Measurements from ENCODE around the gene USF3. TPM values are rescaled to one million over a fixed set of nuclear protein-coding genes. Genes with fewer than 3 reads are reported as not detected.

USF3 gene
- total and polyA plus RNA-seq, 5 donors from 2014 or later, result 3.1 to 32.8 (median 3.6) TPM

DNA sequence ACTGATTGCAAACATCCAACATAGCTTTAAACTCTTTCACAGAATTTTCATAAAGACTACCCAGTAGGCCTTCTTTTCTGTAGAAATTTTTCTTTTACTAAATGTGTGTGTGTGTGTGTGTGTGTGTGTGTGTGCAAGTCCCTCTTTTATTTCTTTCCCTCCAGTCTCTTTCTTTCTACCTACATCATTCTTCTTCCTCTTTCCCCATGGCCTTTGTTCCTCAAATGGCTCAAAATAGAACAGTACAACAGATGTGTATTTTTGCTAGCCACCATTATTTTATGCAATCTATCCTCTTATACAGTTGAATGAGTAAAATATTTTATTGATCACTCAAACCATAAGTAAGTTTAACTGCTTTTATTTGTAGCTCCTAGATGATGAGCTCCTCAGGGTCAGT, 76.4 kb downstream of the USF3 start:
- no peak overlapping the region for H3K27ac ChIP-seq (ENCODE audit: insufficient read depth, low read length, poor library complexity, severe bottlenecking)

DNA sequence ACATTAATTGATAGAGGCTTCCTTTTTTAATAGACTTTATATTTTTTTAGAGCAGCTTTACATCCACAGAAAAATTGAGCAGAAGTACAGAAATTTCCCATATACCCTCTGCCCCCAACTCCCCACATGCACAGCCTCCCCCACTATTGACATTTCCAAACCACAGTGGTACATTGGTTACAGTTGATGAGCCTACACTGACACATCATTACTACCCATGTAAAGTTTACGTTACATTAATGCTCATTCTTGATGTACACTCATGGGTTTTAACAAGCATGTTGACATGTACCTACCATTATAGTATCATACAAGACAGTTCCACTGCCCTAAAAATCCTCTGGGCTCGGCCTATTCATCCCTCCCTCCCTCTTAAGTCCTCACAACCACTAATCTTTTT, 78.7 kb downstream of the USF3 start:
- no peaks in the 10 kb centered on the region for H3K27me3 Mint-ChIP-seq
- ATAC-seq (ENCODE audit: low read depth in 2 of 2), result no peak
- H3K27ac Mint-ChIP-seq, result no peak overlapping the region
- no peaks in the 10 kb centered on the region for H3K4me1 ChIP-seq (ENCODE audit: control insufficient read depth, insufficient read depth, low read length, poor library complexity, severe bottlenecking)
- H3K9me3 Mint-ChIP-seq, result no peaks in the 10 kb centered on the region
- no peak overlapping the region for H3K4me3 ChIP-seq (ENCODE audit: low read depth, low read length)
- H3K27ac ChIP-seq (ENCODE audit: insufficient read depth, low read length, poor library complexity, severe bottlenecking), result no peak overlapping the region
- no peaks in the 10 kb centered on the region for H3K9me3 ChIP-seq (ENCODE audit: control insufficient read depth in 2 of 2, low read length in 2 of 2)
- H3K4me3 Mint-ChIP-seq, result no peak overlapping the region
- no peaks in the 10 kb centered on the region for H3K27me3 ChIP-seq (ENCODE audit: control insufficient read depth, insufficient read depth, low read length)
- peaks cover 74% of the 10 kb centered on the region for H3K36me3 ChIP-seq (ENCODE audit: control insufficient read depth, insufficient read depth, low read length)
- DNase-seq, result no peak
- H3K4me1 Mint-ChIP-seq, result no peaks in the 10 kb centered on the region
- peaks cover 43% of the 10 kb centered on the region for H3K36me3 Mint-ChIP-seq

More for the DNA sequence above, 76.4 kb downstream of the USF3 start:
- Histone ChIP-seq H3K27me3 (ENCODE audit: control insufficient read depth, insufficient read depth, low read length) (no peaks in the 10 kb centered on the region), H3K4me3 (ENCODE audit: low read depth, low read length) (no peak overlapping the region), H3K36me3 (ENCODE audit: control insufficient read depth, insufficient read depth, low read length) (peaks cover 73% of the 10 kb centered on the region), H3K9me3 (ENCODE audit: control insufficient read depth in 2 of 2, low read length in 2 of 2) (no peaks in the 10 kb centered on the region), H3K4me1 (ENCODE audit: control insufficient read depth, insufficient read depth, low read length, poor library complexity, severe bottlenecking) (no peaks in the 10 kb centered on the region)
- peaks cover 46% of the 10 kb centered on the region for H3K36me3 Mint-ChIP-seq
- H3K4me1 Mint-ChIP-seq, result no peaks in the 10 kb centered on the region
- H3K4me3 Mint-ChIP-seq, result peak overlapping the region in 1 of 4 donors; percentile 74
- no peak for ATAC-seq (ENCODE audit: low read depth in 2 of 2)
- H3K27me3 Mint-ChIP-seq, result no peaks in the 10 kb centered on the region
- no peak for DNase-seq
- H3K27ac Mint-ChIP-seq, result peak overlapping the region in 2 of 3 donors; percentile 47 to 61
- no peaks in the 10 kb centered on the region for H3K9me3 Mint-ChIP-seq

DNA sequence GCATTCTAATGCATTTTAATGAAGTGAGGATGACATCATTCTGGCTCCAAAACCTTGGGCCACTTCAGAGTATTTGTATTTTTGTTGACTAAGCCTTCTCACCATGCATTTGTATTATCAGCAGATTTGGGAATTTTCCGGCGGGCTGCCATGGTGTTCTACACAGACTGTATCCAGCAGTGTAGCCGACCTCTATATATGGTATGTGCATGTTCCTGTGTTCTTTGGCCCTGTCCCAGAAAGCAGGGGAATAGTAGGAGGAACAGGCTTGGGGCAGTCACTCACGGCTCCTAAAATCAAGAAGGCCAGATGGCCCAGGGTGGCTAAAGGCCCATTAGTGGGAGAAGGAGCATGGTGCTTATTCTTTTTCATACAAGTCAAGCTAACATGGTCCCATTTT, 80.5 kb downstream of the USF3 start:
- H3K9me3 Mint-ChIP-seq, result no peaks in the 10 kb centered on the region
- Histone ChIP-seq H3K27ac (ENCODE audit: insufficient read depth, low read length, poor library complexity, severe bottlenecking) (no peak overlapping the region), H3K36me3 (ENCODE audit: control insufficient read depth, insufficient read depth, low read length) (peaks cover 77% of the 10 kb centered on the region), H3K9me3 (ENCODE audit: control insufficient read depth in 2 of 2, low read length in 2 of 2) (no peaks in the 10 kb centered on the region), H3K4me3 (ENCODE audit: low read depth, low read length) (no peak overlapping the region), H3K4me1 (ENCODE audit: control insufficient read depth, insufficient read depth, low read length, poor library complexity, severe bottlenecking) (no peaks in the 10 kb centered on the region), H3K27me3 (ENCODE audit: control insufficient read depth, insufficient read depth, low read length) (no peaks in the 10 kb centered on the region)
- H3K36me3 Mint-ChIP-seq, result peaks cover 57% of the 10 kb centered on the region
- H3K27me3 Mint-ChIP-seq, result no peaks in the 10 kb centered on the region
- H3K4me1 Mint-ChIP-seq, result no peaks in the 10 kb centered on the region
- no peak for ATAC-seq (ENCODE audit: low read depth in 2 of 2)
- no peak for DNase-seq
- no peak overlapping the region for H3K4me3 Mint-ChIP-seq
- H3K27ac Mint-ChIP-seq, result no peak overlapping the region

DNA sequence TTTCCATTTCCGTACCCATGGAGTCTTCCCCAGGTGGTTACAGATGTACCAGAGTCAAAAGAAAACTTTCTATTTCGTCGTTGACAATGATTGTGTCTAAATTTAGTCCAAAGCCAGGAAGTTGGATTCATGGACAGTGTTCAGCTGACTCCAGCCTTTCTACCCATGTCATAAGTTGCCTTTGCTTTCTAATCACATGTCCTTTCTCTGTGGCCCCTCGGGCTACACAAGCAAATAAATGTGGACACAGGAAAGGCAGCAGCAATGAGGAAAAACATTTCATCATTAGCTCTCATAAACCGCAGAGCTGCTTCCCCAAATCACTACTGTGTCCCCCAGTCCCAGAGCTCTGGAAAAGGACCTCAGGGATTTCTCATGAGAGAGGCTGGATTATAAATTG, 82.0 kb downstream of the USF3 start:
- Histone ChIP-seq H3K27me3 (ENCODE audit: control insufficient read depth, insufficient read depth, low read length) (no peaks in the 10 kb centered on the region), H3K27ac (ENCODE audit: insufficient read depth, low read length, poor library complexity, severe bottlenecking) (no peak overlapping the region), H3K9me3 (ENCODE audit: control insufficient read depth in 2 of 2, low read length in 2 of 2) (no peaks in the 10 kb centered on the region), H3K36me3 (ENCODE audit: control insufficient read depth, insufficient read depth, low read length) (peaks cover 74% of the 10 kb centered on the region), H3K4me1 (ENCODE audit: control insufficient read depth, insufficient read depth, low read length, poor library complexity, severe bottlenecking) (no peaks in the 10 kb centered on the region), H3K4me3 (ENCODE audit: low read depth, low read length) (no peak overlapping the region)
- no peak overlapping the region for H3K4me3 Mint-ChIP-seq
- peaks cover 57% of the 10 kb centered on the region for H3K36me3 Mint-ChIP-seq
- no peaks in the 10 kb centered on the region for H3K9me3 Mint-ChIP-seq
- H3K4me1 Mint-ChIP-seq, result peaks cover 0 to 1% (median 0%) of the 10 kb centered on the region in 4 donors
- H3K27ac Mint-ChIP-seq, result no peak overlapping the region
- no peak for ATAC-seq (ENCODE audit: low read depth in 2 of 2)
- no peaks in the 10 kb centered on the region for H3K27me3 Mint-ChIP-seq
- DNase-seq, result no peak

DNA sequence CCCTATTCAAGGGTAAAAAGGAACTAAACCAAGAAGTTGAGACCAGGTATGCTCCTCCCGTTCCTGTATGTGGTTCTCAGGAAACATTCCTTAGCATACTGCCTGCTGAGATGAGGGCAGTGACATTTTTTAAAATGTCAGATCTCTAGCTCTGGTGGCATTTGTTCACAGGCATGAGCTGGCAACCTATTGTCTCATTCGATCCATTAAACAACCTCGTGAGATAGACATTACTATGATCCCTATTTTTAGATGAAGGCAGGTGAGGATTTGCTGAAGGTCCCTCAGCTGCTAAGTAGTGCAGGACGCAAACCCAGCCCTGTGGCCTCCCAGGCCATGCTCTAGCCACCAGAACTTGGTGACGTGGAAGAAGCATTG, 89.2 kb downstream of the USF3 start:
- no peaks in the 10 kb centered on the region for H3K9me3 Mint-ChIP-seq
- no peak for ATAC-seq (ENCODE audit: low read depth in 2 of 2)
- Histone ChIP-seq H3K4me3 (ENCODE audit: low read depth, low read length) (peak overlapping the region; percentile 65), H3K27me3 (ENCODE audit: control insufficient read depth, insufficient read depth, low read length) (no peaks in the 10 kb centered on the region), H3K27ac (ENCODE audit: insufficient read depth, low read length, poor library complexity, severe bottlenecking) (peak overlapping the region; percentile 27), H3K9me3 (ENCODE audit: control insufficient read depth in 2 of 2, low read length in 2 of 2) (no peaks in the 10 kb centered on the region), H3K4me1 (ENCODE audit: control insufficient read depth, insufficient read depth, low read length, poor library complexity, severe bottlenecking) (peaks cover 20% of the 10 kb centered on the region), H3K36me3 (ENCODE audit: control insufficient read depth, insufficient read depth, low read length) (peaks cover 69% of the 10 kb centered on the region)
- peak overlapping the region in 2 of 4 donors; percentile 60 for H3K4me3 Mint-ChIP-seq
- H3K4me1 Mint-ChIP-seq, result peaks cover 13 to 32% (median 18%) of the 10 kb centered on the region in 4 donors
- H3K36me3 Mint-ChIP-seq, result peaks cover 60% of the 10 kb centered on the region
- no peaks in the 10 kb centered on the region for H3K27me3 Mint-ChIP-seq
- no peak for DNase-seq
- H3K27ac Mint-ChIP-seq, result peak overlapping the region; percentile 70 to 86 (median 83)

DNA sequence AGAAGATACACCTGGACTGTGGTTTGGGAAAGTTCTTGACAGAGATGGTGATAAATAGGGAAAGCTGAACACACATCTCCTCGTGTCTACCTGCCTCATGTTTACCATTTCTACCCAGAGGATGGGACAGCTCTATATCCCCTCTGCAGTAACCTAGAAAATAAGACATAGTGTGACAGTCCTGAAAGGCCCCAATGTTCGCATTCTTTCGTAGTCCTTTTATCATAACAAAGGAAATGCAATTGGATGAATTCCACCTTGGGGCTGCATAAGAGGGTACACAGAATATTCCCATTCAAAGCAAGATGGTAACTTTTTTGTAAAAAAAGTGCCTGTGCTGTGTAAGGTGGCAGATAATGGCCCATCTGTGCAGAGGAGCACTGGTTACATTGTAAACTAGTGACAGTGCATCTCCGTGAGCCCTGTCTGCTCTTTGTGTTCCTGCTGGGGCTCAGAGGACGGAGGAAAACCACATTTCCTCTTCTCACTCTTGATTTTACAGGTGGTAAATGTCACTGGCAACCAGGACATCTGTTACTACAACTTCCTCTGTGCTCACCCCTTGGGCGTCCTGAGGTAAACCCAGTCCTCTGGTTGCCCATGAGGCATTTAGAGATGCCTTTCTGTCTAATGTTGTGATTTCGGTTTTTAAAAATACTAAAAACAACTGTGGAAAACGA, 89.8 kb downstream of the USF3 start:
- Mint-ChIP-seq H3K27ac (peak overlapping the region; percentile 70 to 86 (median 83)), H3K4me3 (peak overlapping the region in 2 of 4 donors; percentile 60), H3K4me1 (peaks cover 13 to 32% (median 18%) of the 10 kb centered on the region in 4 donors), H3K36me3 (peaks cover 55% of the 10 kb centered on the region), H3K9me3 (no peaks in the 10 kb centered on the region), H3K27me3 (no peaks in the 10 kb centered on the region)
- Histone ChIP-seq H3K27me3 (ENCODE audit: control insufficient read depth, insufficient read depth, low read length) (no peaks in the 10 kb centered on the region), H3K4me3 (ENCODE audit: low read depth, low read length) (peak overlapping the region; percentile 65), H3K4me1 (ENCODE audit: control insufficient read depth, insufficient read depth, low read length, poor library complexity, severe bottlenecking) (peaks cover 20% of the 10 kb centered on the region), H3K9me3 (ENCODE audit: control insufficient read depth in 2 of 2, low read length in 2 of 2) (no peaks in the 10 kb centered on the region), H3K27ac (ENCODE audit: insufficient read depth, low read length, poor library complexity, severe bottlenecking) (peak overlapping the region; percentile 27), H3K36me3 (ENCODE audit: control insufficient read depth, insufficient read depth, low read length) (peaks cover 69% of the 10 kb centered on the region)
- ATAC-seq (ENCODE audit: low read depth in 2 of 2), result peak; percentile 87 to 91
- peak in 2 of 3 donors; percentile 52 to 85 for DNase-seq

DNA sequence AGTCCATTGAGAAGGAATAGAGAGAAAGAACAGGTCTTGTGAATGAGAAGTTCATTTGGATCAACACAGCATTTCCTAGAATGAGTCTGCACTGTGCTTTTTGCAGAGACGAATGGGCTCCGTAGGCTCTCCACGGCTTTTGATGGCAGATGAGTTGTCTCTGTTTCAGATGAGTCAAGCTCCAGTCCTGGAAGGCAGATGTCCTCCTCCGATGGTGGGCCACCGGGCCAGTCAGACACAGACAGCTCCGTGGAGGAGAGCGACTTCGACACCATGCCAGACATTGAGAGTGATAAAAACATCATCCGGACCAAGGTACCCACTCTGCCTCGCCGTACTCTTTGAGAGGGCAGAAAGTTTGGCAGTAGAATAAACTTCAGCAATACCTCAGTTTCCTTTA, 93.6 kb downstream of the USF3 start:
- H3K9me3 ChIP-seq (ENCODE audit: control insufficient read depth in 2 of 2, low read length in 2 of 2), result no peaks in the 10 kb centered on the region
- ATAC-seq (ENCODE audit: low read depth in 2 of 2) (no peak), DNase-seq (no peak)
- H3K4me3 ChIP-seq (ENCODE audit: low read depth, low read length), result no peak overlapping the region
- no peaks in the 10 kb centered on the region for H3K27me3 ChIP-seq (ENCODE audit: control insufficient read depth, insufficient read depth, low read length)
- Mint-ChIP-seq H3K36me3 (peaks cover 29% of the 10 kb centered on the region), H3K9me3 (no peaks in the 10 kb centered on the region), H3K27me3 (no peaks in the 10 kb centered on the region), H3K4me1 (peaks cover 9 to 28% (median 18%) of the 10 kb centered on the region in 4 donors), H3K4me3 (peak overlapping the region in 1 of 4 donors; percentile 52), H3K27ac (no peak overlapping the region)
- H3K36me3 ChIP-seq (ENCODE audit: control insufficient read depth, insufficient read depth, low read length), result peaks cover 44% of the 10 kb centered on the region
- H3K4me1 ChIP-seq (ENCODE audit: control insufficient read depth, insufficient read depth, low read length, poor library complexity, severe bottlenecking), result peaks cover 20% of the 10 kb centered on the region
- no peak overlapping the region for H3K27ac ChIP-seq (ENCODE audit: insufficient read depth, low read length, poor library complexity, severe bottlenecking)

DNA sequence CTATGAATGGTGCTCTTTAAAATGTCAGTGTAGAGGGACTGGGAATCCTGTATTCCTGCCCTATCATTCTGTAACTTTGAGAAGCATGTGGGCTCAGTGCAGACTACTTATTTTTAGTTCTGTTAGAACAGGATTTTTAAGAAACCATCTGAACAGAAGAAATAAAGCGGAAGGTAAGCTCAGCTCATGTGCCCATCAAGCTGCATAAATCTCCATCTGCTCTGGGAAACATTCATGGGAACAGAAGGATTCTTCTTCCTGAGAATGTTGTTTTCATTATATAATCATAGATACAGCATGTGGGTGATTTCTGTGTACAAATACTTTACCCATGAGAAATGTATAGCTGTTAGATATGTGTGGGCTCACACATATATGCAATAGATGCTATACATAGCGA, 94.2 kb downstream of the USF3 start:
- no peaks in the 10 kb centered on the region for H3K9me3 Mint-ChIP-seq
- no peak overlapping the region for H3K27ac Mint-ChIP-seq
- H3K27me3 ChIP-seq (ENCODE audit: control insufficient read depth, insufficient read depth, low read length), result no peaks in the 10 kb centered on the region
- peaks cover 43% of the 10 kb centered on the region for H3K36me3 ChIP-seq (ENCODE audit: control insufficient read depth, insufficient read depth, low read length)
- H3K36me3 Mint-ChIP-seq, result peaks cover 25% of the 10 kb centered on the region
- peaks cover 9 to 24% (median 18%) of the 10 kb centered on the region in 4 donors for H3K4me1 Mint-ChIP-seq
- DNase-seq (no peak), ATAC-seq (ENCODE audit: low read depth in 2 of 2) (no peak)
- H3K27ac ChIP-seq (ENCODE audit: insufficient read depth, low read length, poor library complexity, severe bottlenecking), result no peak overlapping the region
- no peak overlapping the region for H3K4me3 Mint-ChIP-seq
- H3K27me3 Mint-ChIP-seq, result no peaks in the 10 kb centered on the region
- H3K4me3 ChIP-seq (ENCODE audit: low read depth, low read length), result no peak overlapping the region
- no peaks in the 10 kb centered on the region for H3K9me3 ChIP-seq (ENCODE audit: control insufficient read depth in 2 of 2, low read length in 2 of 2)
- peaks cover 20% of the 10 kb centered on the region for H3K4me1 ChIP-seq (ENCODE audit: control insufficient read depth, insufficient read depth, low read length, poor library complexity, severe bottlenecking)
